A549 (cell line): Measurements from ENCODE around the gene BICRAL.

Experiments used
- TF ChIP-seq, protein P1 (sequence below): fragments of >200 bp; sonication (Bioruptor Twin); formaldehyde crosslinking; IDR thresholded peaks from 3 replicates; pipeline ENCODE4 v1.5.1; 2016
- TF ChIP-seq, protein P2 (sequence below): fragments of 150-350 bp; IDR thresholded peaks from 2 replicates; pipeline ENCODE4 v1.6.1; 2014; ENCODE audit warnings: low read depth, mild to moderate bottlenecking, low read length

DNA sequence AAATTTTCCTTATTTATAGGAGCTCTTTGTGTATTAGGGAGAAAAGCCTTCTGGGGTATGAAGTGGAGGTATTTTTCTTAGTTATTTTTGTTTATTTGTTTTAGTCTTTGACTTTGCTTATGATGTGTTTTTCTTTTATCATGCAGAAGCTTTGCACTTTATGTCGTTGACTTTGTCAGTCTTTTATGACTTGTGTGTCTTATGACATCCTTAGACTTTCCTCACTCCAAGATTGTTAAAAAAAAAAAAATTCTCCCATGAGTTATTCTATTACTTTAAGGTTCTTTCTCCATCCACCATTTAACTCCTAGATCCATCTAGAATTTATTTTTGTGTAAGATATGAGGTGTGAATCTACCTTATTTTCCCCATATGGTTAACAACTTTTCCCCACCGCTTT is 36.6 kb downstream of the BICRAL start:
- TF ChIP-seq, protein P1, sequence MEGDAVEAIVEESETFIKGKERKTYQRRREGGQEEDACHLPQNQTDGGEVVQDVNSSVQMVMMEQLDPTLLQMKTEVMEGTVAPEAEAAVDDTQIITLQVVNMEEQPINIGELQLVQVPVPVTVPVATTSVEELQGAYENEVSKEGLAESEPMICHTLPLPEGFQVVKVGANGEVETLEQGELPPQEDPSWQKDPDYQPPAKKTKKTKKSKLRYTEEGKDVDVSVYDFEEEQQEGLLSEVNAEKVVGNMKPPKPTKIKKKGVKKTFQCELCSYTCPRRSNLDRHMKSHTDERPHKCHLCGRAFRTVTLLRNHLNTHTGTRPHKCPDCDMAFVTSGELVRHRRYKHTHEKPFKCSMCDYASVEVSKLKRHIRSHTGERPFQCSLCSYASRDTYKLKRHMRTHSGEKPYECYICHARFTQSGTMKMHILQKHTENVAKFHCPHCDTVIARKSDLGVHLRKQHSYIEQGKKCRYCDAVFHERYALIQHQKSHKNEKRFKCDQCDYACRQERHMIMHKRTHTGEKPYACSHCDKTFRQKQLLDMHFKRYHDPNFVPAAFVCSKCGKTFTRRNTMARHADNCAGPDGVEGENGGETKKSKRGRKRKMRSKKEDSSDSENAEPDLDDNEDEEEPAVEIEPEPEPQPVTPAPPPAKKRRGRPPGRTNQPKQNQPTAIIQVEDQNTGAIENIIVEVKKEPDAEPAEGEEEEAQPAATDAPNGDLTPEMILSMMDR, result no peak
- TF ChIP-seq, protein P2, sequence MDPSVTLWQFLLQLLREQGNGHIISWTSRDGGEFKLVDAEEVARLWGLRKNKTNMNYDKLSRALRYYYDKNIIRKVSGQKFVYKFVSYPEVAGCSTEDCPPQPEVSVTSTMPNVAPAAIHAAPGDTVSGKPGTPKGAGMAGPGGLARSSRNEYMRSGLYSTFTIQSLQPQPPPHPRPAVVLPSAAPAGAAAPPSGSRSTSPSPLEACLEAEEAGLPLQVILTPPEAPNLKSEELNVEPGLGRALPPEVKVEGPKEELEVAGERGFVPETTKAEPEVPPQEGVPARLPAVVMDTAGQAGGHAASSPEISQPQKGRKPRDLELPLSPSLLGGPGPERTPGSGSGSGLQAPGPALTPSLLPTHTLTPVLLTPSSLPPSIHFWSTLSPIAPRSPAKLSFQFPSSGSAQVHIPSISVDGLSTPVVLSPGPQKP, result no peak
